ENCODE measurements around the gene AGMO.

Gene AGMO

GRCh38 chr7:15475808-15476530 lies 85.8 kb downstream of the AGMO start:
- no peak overlapping the region for H3K23ac ChIP-seq (ENCODE audit: low read depth, low read length, poor library complexity)
- H3K4me1 ChIP-seq (ENCODE audit: control insufficient read depth in 2 of 2, insufficient read depth in 1 of 2, low read depth in 1 of 2, low read length in 2 of 2): no peaks in the 10 kb centered on the region
- no peak overlapping the region for H3K4me3 ChIP-seq (ENCODE audit: low read length in 2 of 2)

GRCh38 chr7:15471669-15471950 lies 90.2 kb downstream of the AGMO start:
- Histone ChIP-seq H3K9ac (ENCODE audit: low read depth, low read length, poor library complexity) (no peak overlapping the region), H2BK12ac (ENCODE audit: low read length) (no peak overlapping the region), H2BK15ac (ENCODE audit: low read length) (no peak overlapping the region), H3K9me3 (replicated peaks in 1 of 2; ENCODE audit: control insufficient read depth in 2 of 2, insufficient read depth in 1 of 2, low read depth in 1 of 2, low read length in 2 of 2) (no peaks in the 10 kb centered on the region), H3K79me1 (ENCODE audit: low read depth, low read length) (no peaks in the 10 kb centered on the region), H3K27me3 (ENCODE audit: control insufficient read depth in 3 of 3, insufficient read depth in 3 of 3, low read depth in 1 of 3, low read length in 3 of 3) (no peaks in the 10 kb centered on the region), H3K18ac (ENCODE audit: low read length) (no peak overlapping the region), H4K91ac (ENCODE audit: low read depth, low read length, poor library complexity) (no peak overlapping the region), H3K4ac (ENCODE audit: low read length) (no peak overlapping the region), H3K4me1 (ENCODE audit: control insufficient read depth in 2 of 2, insufficient read depth in 1 of 2, low read depth in 1 of 2, low read length in 2 of 2) (no peaks in the 10 kb centered on the region), H3K4me2 (ENCODE audit: insufficient read depth, low read length, poor library complexity, severe bottlenecking) (no peak overlapping the region), H2AK5ac (ENCODE audit: low read depth, low read length) (no peak overlapping the region), H2BK5ac (ENCODE audit: low read length) (no peak overlapping the region), H2BK120ac (ENCODE audit: low read depth, low read length) (no peak overlapping the region), H2AFZ (ENCODE audit: low read length) (no peak overlapping the region), H3K27ac (replicated peaks; ENCODE audit: low read length) (no peak overlapping the region), H3K23ac (ENCODE audit: low read depth, low read length, poor library complexity) (no peak overlapping the region), H3K36me3 (replicated peaks in 1 of 2; ENCODE audit: control insufficient read depth in 2 of 2, insufficient read depth in 2 of 2, low read length in 2 of 2) (no peaks in the 10 kb centered on the region), H3K4me3 (ENCODE audit: low read length in 2 of 2) (no peak overlapping the region), H3K14ac (ENCODE audit: low read length) (no peak overlapping the region), H4K8ac (ENCODE audit: low read depth, low read length) (no peak overlapping the region)
- no peak for DNase-seq (ENCODE audit: low spot score)

More at GRCh38 chr7:15475808-15476530, 85.8 kb downstream of the AGMO start:
- H3K18ac ChIP-seq (ENCODE audit: low read length): no peak overlapping the region
- H3K27me3 ChIP-seq (ENCODE audit: control insufficient read depth in 3 of 3, insufficient read depth in 3 of 3, low read depth in 1 of 3, low read length in 3 of 3): no peaks in the 10 kb centered on the region
- no peak overlapping the region for H2BK12ac ChIP-seq (ENCODE audit: low read length)
- DNase-seq (ENCODE audit: low spot score): no peak
- H3K4ac ChIP-seq (ENCODE audit: low read length): no peak overlapping the region
- H2AFZ ChIP-seq (ENCODE audit: low read length): no peak overlapping the region
- H2AK5ac ChIP-seq (ENCODE audit: low read depth, low read length): no peak overlapping the region
- H3K9ac ChIP-seq (ENCODE audit: low read depth, low read length, poor library complexity): no peak overlapping the region
- no peaks in the 10 kb centered on the region for H3K79me1 ChIP-seq (ENCODE audit: low read depth, low read length)
- no peak overlapping the region for H3K27ac ChIP-seq (replicated peaks; ENCODE audit: low read length)
- H4K91ac ChIP-seq (ENCODE audit: low read depth, low read length, poor library complexity): no peak overlapping the region
- no peaks in the 10 kb centered on the region for H3K36me3 ChIP-seq (replicated peaks in 1 of 2; ENCODE audit: control insufficient read depth in 2 of 2, insufficient read depth in 2 of 2, low read length in 2 of 2)
- no peak overlapping the region for H4K8ac ChIP-seq (ENCODE audit: low read depth, low read length)
- H2BK120ac ChIP-seq (ENCODE audit: low read depth, low read length): no peak overlapping the region
- no peak overlapping the region for H2BK5ac ChIP-seq (ENCODE audit: low read length)
- H2BK15ac ChIP-seq (ENCODE audit: low read length): no peak overlapping the region
- H3K4me2 ChIP-seq (ENCODE audit: insufficient read depth, low read length, poor library complexity, severe bottlenecking): no peak overlapping the region
- no peak overlapping the region for H3K14ac ChIP-seq (ENCODE audit: low read length)
- H3K9me3 ChIP-seq (replicated peaks in 1 of 2; ENCODE audit: control insufficient read depth in 2 of 2, insufficient read depth in 1 of 2, low read depth in 1 of 2, low read length in 2 of 2): no peaks in the 10 kb centered on the region
- no CpG with 5 or more reads among the region's 7 CpGs for WGBS, 2 donors (ENCODE audit: extremely low coverage in 2 of 2, insufficient read length in 2 of 2, insufficient replicate concordance in 1 of 2)

- Histone ChIP-seq H4K91ac (ENCODE audit: low read depth, low read length, poor library complexity) (no peak overlapping the region), H2AFZ (ENCODE audit: low read length) (no peak overlapping the region), H2BK15ac (ENCODE audit: low read length) (no peak overlapping the region), H3K4me3 (ENCODE audit: low read length in 2 of 2) (no peak overlapping the region), H3K4ac (ENCODE audit: low read length) (no peak overlapping the region), H3K79me1 (ENCODE audit: low read depth, low read length) (no peaks in the 10 kb centered on the region), H2AK5ac (ENCODE audit: low read depth, low read length) (no peak overlapping the region), H4K8ac (ENCODE audit: low read depth, low read length) (no peak overlapping the region), H3K18ac (ENCODE audit: low read length) (no peak overlapping the region), H3K4me2 (ENCODE audit: insufficient read depth, low read length, poor library complexity, severe bottlenecking) (no peak overlapping the region), H3K9ac (ENCODE audit: low read depth, low read length, poor library complexity) (no peak overlapping the region), H2BK120ac (ENCODE audit: low read depth, low read length) (no peak overlapping the region), H3K27me3 (ENCODE audit: control insufficient read depth in 3 of 3, insufficient read depth in 3 of 3, low read depth in 1 of 3, low read length in 3 of 3) (no peaks in the 10 kb centered on the region), H3K27ac (replicated peaks; ENCODE audit: low read length) (no peak overlapping the region), H2BK12ac (ENCODE audit: low read length) (no peak overlapping the region), H3K9me3 (replicated peaks in 1 of 2; ENCODE audit: control insufficient read depth in 2 of 2, insufficient read depth in 1 of 2, low read depth in 1 of 2, low read length in 2 of 2) (no peaks in the 10 kb centered on the region), H2BK5ac (ENCODE audit: low read length) (no peak overlapping the region), H3K14ac (ENCODE audit: low read length) (no peak overlapping the region), H3K23ac (ENCODE audit: low read depth, low read length, poor library complexity) (no peak overlapping the region), H3K36me3 (replicated peaks in 1 of 2; ENCODE audit: control insufficient read depth in 2 of 2, insufficient read depth in 2 of 2, low read length in 2 of 2) (no peaks in the 10 kb centered on the region), H3K4me1 (ENCODE audit: control insufficient read depth in 2 of 2, insufficient read depth in 1 of 2, low read depth in 1 of 2, low read length in 2 of 2) (no peaks in the 10 kb centered on the region)
- no CpG with 5 or more reads among the region's 1 CpG for WGBS, 2 donors (ENCODE audit: extremely low coverage in 2 of 2, insufficient read length in 2 of 2, insufficient replicate concordance in 1 of 2)
- DNase-seq (ENCODE audit: low spot score): no peak
These were observed 90.8 kb downstream of the AGMO start for GRCh38 chr7:15470825-15471668.

GRCh38 chr7:15464667-15465121 lies 97.1 kb downstream of the AGMO start:
- Histone ChIP-seq H3K79me1 (ENCODE audit: low read depth, low read length) (no peaks in the 10 kb centered on the region), H2BK120ac (ENCODE audit: low read depth, low read length) (no peak overlapping the region), H3K4me3 (ENCODE audit: low read length in 2 of 2) (no peak overlapping the region), H2AFZ (ENCODE audit: low read length) (no peak overlapping the region), H3K36me3 (replicated peaks in 1 of 2; ENCODE audit: control insufficient read depth in 2 of 2, insufficient read depth in 2 of 2, low read length in 2 of 2) (no peaks in the 10 kb centered on the region), H3K18ac (ENCODE audit: low read length) (no peak overlapping the region), H3K23ac (ENCODE audit: low read depth, low read length, poor library complexity) (no peak overlapping the region), H3K27ac (replicated peaks; ENCODE audit: low read length) (no peak overlapping the region), H2BK5ac (ENCODE audit: low read length) (no peak overlapping the region), H3K4me2 (ENCODE audit: insufficient read depth, low read length, poor library complexity, severe bottlenecking) (no peak overlapping the region), H4K91ac (ENCODE audit: low read depth, low read length, poor library complexity) (no peak overlapping the region), H2BK15ac (ENCODE audit: low read length) (no peak overlapping the region), H3K9me3 (replicated peaks in 1 of 2; ENCODE audit: control insufficient read depth in 2 of 2, insufficient read depth in 1 of 2, low read depth in 1 of 2, low read length in 2 of 2) (no peaks in the 10 kb centered on the region), H2AK5ac (ENCODE audit: low read depth, low read length) (no peak overlapping the region), H3K4ac (ENCODE audit: low read length) (no peak overlapping the region), H3K14ac (ENCODE audit: low read length) (no peak overlapping the region), H3K4me1 (ENCODE audit: control insufficient read depth in 2 of 2, insufficient read depth in 1 of 2, low read depth in 1 of 2, low read length in 2 of 2) (no peaks in the 10 kb centered on the region), H3K27me3 (ENCODE audit: control insufficient read depth in 3 of 3, insufficient read depth in 3 of 3, low read depth in 1 of 3, low read length in 3 of 3) (no peaks in the 10 kb centered on the region), H3K9ac (ENCODE audit: low read depth, low read length, poor library complexity) (no peak overlapping the region), H2BK12ac (ENCODE audit: low read length) (no peak overlapping the region), H4K8ac (ENCODE audit: low read depth, low read length) (no peak overlapping the region)
- DNase-seq (ENCODE audit: low spot score): no peak
- no CpG with 5 or more reads among the region's 3 CpGs for WGBS, 2 donors (ENCODE audit: extremely low coverage in 2 of 2, insufficient read length in 2 of 2, insufficient replicate concordance in 1 of 2)
